OCI-LY1 (cell line): ENCODE results near the gene TRIP6.

Experiments
- EZH2 ChIP-seq: fragments of 200-600 bp; sonication (generic), shearing (Covaris generic); IDR thresholded peaks from 2 replicates; pipeline ENCODE4 v1.8.0; 2017; ENCODE audit warnings: borderline replicate concordance, mixed run types, mild to moderate bottlenecking, antibody characterized with exemption, low read length, moderate library complexity, mixed read lengths
- TF ChIP-seq, protein P1 (sequence below): fragments of 200-600 bp; sonication (generic), shearing (Covaris generic); IDR thresholded peaks from 2 replicates; pipeline ENCODE4 v1.5.1; 2017; ENCODE audit warnings: mild to moderate bottlenecking, antibody characterized with exemption, low read length, moderate library complexity, mixed read lengths

- TF ChIP-seq, protein P1, sequence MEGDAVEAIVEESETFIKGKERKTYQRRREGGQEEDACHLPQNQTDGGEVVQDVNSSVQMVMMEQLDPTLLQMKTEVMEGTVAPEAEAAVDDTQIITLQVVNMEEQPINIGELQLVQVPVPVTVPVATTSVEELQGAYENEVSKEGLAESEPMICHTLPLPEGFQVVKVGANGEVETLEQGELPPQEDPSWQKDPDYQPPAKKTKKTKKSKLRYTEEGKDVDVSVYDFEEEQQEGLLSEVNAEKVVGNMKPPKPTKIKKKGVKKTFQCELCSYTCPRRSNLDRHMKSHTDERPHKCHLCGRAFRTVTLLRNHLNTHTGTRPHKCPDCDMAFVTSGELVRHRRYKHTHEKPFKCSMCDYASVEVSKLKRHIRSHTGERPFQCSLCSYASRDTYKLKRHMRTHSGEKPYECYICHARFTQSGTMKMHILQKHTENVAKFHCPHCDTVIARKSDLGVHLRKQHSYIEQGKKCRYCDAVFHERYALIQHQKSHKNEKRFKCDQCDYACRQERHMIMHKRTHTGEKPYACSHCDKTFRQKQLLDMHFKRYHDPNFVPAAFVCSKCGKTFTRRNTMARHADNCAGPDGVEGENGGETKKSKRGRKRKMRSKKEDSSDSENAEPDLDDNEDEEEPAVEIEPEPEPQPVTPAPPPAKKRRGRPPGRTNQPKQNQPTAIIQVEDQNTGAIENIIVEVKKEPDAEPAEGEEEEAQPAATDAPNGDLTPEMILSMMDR: no peak
- no peak for TF ChIP-seq EZH2
These were observed 48.8 kb upstream of the TRIP6 start for GRCh38 chr7:100818366-100818765.
